ENCODE data around the gene KRTAP22-1.

The KRTAP22-1 gene

GRCh38 chr21:30642564-30642963 lies 41.7 kb downstream of the KRTAP22-1 start, which contains the start of gene KRTAP20-3:
TSS of gene KRTAP20-3 (plus strand) at chr21:30642864.
- TF ChIP-seq, protein P1, sequence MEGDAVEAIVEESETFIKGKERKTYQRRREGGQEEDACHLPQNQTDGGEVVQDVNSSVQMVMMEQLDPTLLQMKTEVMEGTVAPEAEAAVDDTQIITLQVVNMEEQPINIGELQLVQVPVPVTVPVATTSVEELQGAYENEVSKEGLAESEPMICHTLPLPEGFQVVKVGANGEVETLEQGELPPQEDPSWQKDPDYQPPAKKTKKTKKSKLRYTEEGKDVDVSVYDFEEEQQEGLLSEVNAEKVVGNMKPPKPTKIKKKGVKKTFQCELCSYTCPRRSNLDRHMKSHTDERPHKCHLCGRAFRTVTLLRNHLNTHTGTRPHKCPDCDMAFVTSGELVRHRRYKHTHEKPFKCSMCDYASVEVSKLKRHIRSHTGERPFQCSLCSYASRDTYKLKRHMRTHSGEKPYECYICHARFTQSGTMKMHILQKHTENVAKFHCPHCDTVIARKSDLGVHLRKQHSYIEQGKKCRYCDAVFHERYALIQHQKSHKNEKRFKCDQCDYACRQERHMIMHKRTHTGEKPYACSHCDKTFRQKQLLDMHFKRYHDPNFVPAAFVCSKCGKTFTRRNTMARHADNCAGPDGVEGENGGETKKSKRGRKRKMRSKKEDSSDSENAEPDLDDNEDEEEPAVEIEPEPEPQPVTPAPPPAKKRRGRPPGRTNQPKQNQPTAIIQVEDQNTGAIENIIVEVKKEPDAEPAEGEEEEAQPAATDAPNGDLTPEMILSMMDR (conservative IDR thresholded peaks at IDR 0.05), result no peak
- no peak within 1 kb of the TSS for H3K27ac ChIP-seq

DNA sequence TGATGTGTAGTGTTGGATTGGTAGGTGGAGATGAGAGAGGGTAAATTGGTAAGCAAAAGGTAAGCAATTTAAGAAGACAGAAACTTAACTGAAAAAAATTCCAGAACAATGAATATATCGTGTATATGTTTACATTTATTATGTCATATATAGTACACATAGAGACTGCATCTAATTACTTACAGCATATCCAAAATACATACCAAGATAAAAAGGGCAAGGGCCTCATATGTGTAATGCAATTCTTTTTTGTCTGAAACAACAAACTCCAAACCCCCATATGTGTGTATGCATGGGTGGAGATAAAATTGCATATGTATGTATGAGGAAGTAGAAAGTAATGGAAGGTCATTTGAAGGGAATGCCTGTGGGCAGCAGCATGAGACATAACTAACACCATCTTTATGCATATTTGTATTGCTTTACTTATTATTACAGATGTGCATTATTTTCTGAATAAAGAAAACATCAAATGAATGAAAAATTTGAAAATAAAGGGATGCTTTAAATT lies 46.1 kb downstream of the KRTAP22-1 start:
- TF ChIP-seq, protein P1 (conservative IDR thresholded peaks at IDR 0.05), result no peak
- no peak overlapping the region for H3K27ac ChIP-seq
